Measurements from ENCODE around the gene PRKCQ. TPM values are rescaled to one million over a fixed set of nuclear protein-coding genes. Genes with fewer than 3 reads are reported as not detected.

The PRKCQ gene
- total and polyA plus RNA-seq, 3 donors from 2014 or later: 2.5 to 3.0 (median 2.9) TPM

DNA sequence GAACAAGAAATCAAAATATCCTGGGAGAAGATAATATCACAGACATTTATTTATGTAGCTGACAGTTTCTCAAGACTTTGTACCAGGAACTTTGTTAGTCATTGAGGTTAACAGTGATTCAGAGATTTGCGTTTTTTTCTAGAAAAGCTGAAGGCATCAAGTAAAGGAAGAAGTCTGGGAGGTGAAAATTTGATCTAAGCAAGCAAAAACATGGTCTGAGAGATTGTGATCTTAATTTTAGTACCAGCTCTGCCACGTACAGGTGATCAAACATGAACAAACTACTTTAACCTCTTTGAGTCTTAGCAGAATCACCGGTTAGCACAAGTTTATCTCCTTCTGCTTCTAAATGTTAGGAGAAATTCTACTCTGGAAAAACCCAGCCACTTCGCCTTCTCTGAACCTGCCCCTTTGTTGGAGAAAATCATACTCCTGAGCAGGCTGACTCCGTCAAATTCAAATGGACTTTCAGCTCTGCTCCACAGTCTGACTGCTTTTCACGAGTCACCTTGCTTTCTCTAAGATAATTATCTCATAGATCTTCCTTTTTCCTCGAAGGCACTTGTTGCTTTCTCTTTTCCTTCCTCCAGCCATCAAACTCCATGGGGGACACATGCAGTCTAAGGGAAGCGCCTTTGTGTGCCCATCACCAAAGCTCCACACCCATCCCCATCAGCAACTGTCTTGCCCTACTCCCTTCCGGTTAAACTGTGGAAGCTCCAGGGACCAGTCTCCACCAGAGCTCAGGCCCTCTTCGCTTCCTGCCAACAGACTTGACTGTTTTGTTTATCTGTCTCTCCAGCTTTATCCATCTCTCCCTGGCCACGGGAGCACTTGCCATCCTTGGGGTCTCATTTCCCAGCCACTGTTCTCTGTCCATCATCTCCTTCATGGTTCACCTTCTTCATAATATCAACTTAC is 86.3 kb downstream of the PRKCQ start:
- Histone ChIP-seq H3K4me1 (no peaks in the 10 kb centered on the region), H3K27me3 (no peaks in the 10 kb centered on the region), H3K9me3 (no peaks in the 10 kb centered on the region), H3K36me3 (ENCODE audit: low read depth, missing control alignments) (no peaks in the 10 kb centered on the region), H3K27ac (no peak overlapping the region), H3K4me3 (no peak overlapping the region)
- intact Hi-C loops (cut with DNase I; ENCODE audit: low total_unique reads): no loop called here
- DNase-seq: no peak
- no peak for TF ChIP-seq POLR2A (IDR thresholded peaks at IDR 0.05)
- TF ChIP-seq, protein P1, sequence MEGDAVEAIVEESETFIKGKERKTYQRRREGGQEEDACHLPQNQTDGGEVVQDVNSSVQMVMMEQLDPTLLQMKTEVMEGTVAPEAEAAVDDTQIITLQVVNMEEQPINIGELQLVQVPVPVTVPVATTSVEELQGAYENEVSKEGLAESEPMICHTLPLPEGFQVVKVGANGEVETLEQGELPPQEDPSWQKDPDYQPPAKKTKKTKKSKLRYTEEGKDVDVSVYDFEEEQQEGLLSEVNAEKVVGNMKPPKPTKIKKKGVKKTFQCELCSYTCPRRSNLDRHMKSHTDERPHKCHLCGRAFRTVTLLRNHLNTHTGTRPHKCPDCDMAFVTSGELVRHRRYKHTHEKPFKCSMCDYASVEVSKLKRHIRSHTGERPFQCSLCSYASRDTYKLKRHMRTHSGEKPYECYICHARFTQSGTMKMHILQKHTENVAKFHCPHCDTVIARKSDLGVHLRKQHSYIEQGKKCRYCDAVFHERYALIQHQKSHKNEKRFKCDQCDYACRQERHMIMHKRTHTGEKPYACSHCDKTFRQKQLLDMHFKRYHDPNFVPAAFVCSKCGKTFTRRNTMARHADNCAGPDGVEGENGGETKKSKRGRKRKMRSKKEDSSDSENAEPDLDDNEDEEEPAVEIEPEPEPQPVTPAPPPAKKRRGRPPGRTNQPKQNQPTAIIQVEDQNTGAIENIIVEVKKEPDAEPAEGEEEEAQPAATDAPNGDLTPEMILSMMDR (IDR thresholded peaks at IDR 0.05): no peak
- 83 to 84% methylated on average over 11 of the region's 11 CpGs for WGBS, 2 donors

DNA sequence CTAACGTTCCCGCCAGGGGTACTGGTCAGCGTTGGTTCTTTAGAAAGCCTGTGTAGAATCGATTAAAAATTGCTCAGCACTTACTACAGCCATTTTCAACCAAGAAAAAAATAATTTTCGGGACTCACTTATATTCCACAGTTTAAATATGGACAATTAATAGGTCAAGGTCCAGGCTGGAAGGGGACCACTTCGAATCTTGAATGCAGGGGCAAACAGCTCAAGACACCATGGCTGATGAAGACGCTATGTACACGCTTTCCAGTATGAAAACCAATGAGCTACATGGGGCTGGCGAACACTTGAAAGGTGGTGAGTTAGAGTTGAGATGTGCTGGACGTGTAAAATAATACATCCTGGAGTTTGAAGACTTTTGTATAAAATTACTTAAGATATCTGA is 87.2 kb downstream of the PRKCQ start:
- no peak for DNase-seq

DNA sequence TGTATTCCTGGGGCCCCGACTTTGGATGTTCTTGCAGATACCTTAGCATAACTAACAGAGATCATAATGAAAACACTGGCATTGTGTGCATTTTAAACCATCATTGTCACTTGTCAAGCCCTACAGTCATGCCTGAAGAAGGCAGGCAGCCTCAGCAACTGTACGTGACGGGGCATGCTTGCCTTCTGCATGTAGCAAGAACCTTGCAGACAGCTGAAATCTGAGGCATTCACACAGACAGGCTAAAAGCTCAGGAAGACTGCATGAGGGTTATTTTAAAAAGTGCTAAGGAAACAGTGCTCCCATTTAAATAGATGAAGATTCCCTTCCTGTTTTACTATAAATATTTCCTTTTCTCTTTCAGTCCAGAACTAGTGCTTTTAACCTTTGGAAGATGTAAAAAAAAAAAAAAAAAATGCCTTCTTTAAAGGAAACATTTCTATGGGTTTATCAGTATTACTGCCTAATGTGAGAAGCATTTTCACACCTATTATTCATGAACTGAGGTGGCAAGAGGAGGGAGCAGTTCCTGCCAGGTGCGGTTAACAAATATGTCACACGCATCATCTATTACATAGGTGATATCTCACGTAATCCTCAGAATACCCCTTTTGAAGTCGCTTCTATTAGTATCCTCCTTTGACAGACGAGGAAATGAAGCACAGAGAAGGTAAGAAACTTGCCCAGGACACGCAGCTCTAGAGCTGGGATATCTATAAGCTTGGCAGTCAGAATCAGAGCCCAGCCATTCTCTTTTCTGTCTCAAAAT is 88.1 kb downstream of the PRKCQ start:
- TF ChIP-seq, protein P1 (IDR thresholded peaks at IDR 0.05): no peak
- no peak for TF ChIP-seq POLR2A (IDR thresholded peaks at IDR 0.05)
- WGBS, 2 donors: 86 to 88% methylated on average over 9 of the region's 9 CpGs
- intact Hi-C loops (cut with DNase I; ENCODE audit: low total_unique reads): no loop called here
- Histone ChIP-seq H3K9me3 (no peaks in the 10 kb centered on the region), H3K4me1 (no peaks in the 10 kb centered on the region), H3K36me3 (ENCODE audit: low read depth, missing control alignments) (no peaks in the 10 kb centered on the region), H3K4me3 (no peak overlapping the region), H3K27me3 (no peaks in the 10 kb centered on the region), H3K27ac (no peak overlapping the region)
- DNase-seq: no peak

More for the DNA sequence above, 87.2 kb downstream of the PRKCQ start:
- H3K4me3 ChIP-seq: no peak overlapping the region
- no peaks in the 10 kb centered on the region for H3K4me1 ChIP-seq
- H3K9me3 ChIP-seq: no peaks in the 10 kb centered on the region
- intact Hi-C loops (cut with DNase I; ENCODE audit: low total_unique reads): no loop called here
- no peaks in the 10 kb centered on the region for H3K36me3 ChIP-seq (ENCODE audit: low read depth, missing control alignments)
- H3K27me3 ChIP-seq: no peaks in the 10 kb centered on the region
- TF ChIP-seq, protein P1 (IDR thresholded peaks at IDR 0.05): no peak
- no peak for TF ChIP-seq POLR2A (IDR thresholded peaks at IDR 0.05)
- H3K27ac ChIP-seq: no peak overlapping the region
- 92 to 93% methylated on average over 10 of the region's 10 CpGs for WGBS, 2 donors

- no peak for DNase-seq
- Histone ChIP-seq H3K4me3 (no peak overlapping the region), H3K4me1 (no peaks in the 10 kb centered on the region), H3K9me3 (no peaks in the 10 kb centered on the region), H3K27me3 (no peaks in the 10 kb centered on the region), H3K27ac (no peak overlapping the region), H3K36me3 (ENCODE audit: low read depth, missing control alignments) (no peaks in the 10 kb centered on the region)
- intact Hi-C loops (cut with DNase I; ENCODE audit: low total_unique reads): no loop called here
- 69 to 79% methylated on average over 4 of the region's 4 CpGs for WGBS, 2 donors
- TF ChIP-seq, protein P1 (IDR thresholded peaks at IDR 0.05): no peak
- no peak for TF ChIP-seq POLR2A (IDR thresholded peaks at IDR 0.05)
Observed at GRCh38 chr10:6490614-6491013, 89.5 kb downstream of the PRKCQ start.

All from testis (tissue), 3 donors.